Stomach (tissue), 9 donors: ENCODE data around the gene RWDD4. TPM values are rescaled to one million over a fixed set of nuclear protein-coding genes. Genes with fewer than 3 reads are reported as not detected.

Source experiments
- DNase-seq, 2 donors: peaks; one replicate each; pipeline versions ENCODE4 v3.0.0 to v3.0.0-alpha.2; 2013 to 2019
- H3K27ac ChIP-seq, 5 donors: fragments of 200-600 bp in 4 of 5; sonication (generic) in 4 of 5; one replicate each; pipeline ENCODE4 v1.5.1; 2013 to 2019; ENCODE audit warnings: mild to moderate bottlenecking in 1 of 5, moderate library complexity in 1 of 5
- H3K27me3 ChIP-seq, 3 donors: fragments of 200-600 bp; sonication (generic); one replicate each; pipeline ENCODE4 v1.5.1; 2017 to 2019; ENCODE audit warnings: mixed run types in 1 of 3
- H3K36me3 ChIP-seq, 4 donors: fragments of 200-600 bp; sonication (generic); 1 replicate in 3 of 4; 2 replicates in 1 of 4; pipeline ENCODE4 v1.5.1; 2016 to 2019
- H3K4me1 ChIP-seq, 4 donors: fragments of 200-600 bp; sonication (generic); one replicate each; pipeline ENCODE4 v1.5.1; 2016 to 2019
- H3K4me3 ChIP-seq, 4 donors: fragments of 200-600 bp; sonication (generic) in 3 of 4; one replicate each; pipeline ENCODE4 v1.5.1; 2016 to 2019; ENCODE audit warnings: mild to moderate bottlenecking in 1 of 4
- H3K9me3 ChIP-seq, 4 donors: fragments of 200-600 bp; sonication (generic); one replicate each; pipeline ENCODE4 v1.5.1; 2016 to 2019
- EP300 ChIP-seq: sonication (generic); formaldehyde crosslinking; IDR thresholded peaks from one replicate; pipeline ENCODE4 v1.6.1; 2017; ENCODE audit warnings: antibody characterized with exemption
- POLR2A ChIP-seq, 4 donors: fragments of 450-650 bp; IDR thresholded peaks; one replicate each; pipeline ENCODE4 v1.6.1; 2016; ENCODE audit warnings: antibody characterized with exemption in 4 of 4, control low read depth in 2 of 4, mild to moderate bottlenecking in 1 of 4, moderate library complexity in 1 of 4
- POLR2AphosphoS5 ChIP-seq, 3 donors: sonication (generic); formaldehyde crosslinking; IDR thresholded peaks; one replicate each; pipeline ENCODE4 v1.6.1; 2016; ENCODE audit warnings: antibody characterized with exemption in 3 of 3
- WGBS, 5 donors: extraction: QIAGEN DNeasy Blood & Tissue Kit in 3 of 5; methylation state at CpG; one replicate each; pipeline versions ENCODE4 v1.1.5 to v1.1.7; 2013 to 2018; 5-methylcytosine and 5-hydroxymethylcytosine counted together
- intact Hi-C: fragments of 100-400 bp; cut with DNase I; formaldehyde crosslinking; loops from one replicate; pipeline ENCODE4 v1.15.1; 2023; ENCODE audit warnings: low total_unique reads
- polyA plus RNA-seq, 3 donors: library from polyadenylated mRNA; stranded (reverse); fragments of 200-250 nt; gene quantifications; one replicate each; pipeline ENCODE4 v1.2.3, GENCODE V29; 2013
- total RNA-seq, 5 donors: library from RNA; depleted of rRNA; stranded (reverse); fragments of >200 nt; gene quantifications; one replicate each; pipeline versions ENCODE4 v1.1.0 to v1.2.3, GENCODE V29; 2014 to 2016
- TF ChIP-seq, protein P1 (sequence below), 7 experiments: fragments of 450-650 bp in 4 of 7; fragments of 200-600 bp in 3 of 7; sonication (generic) in 3 of 7; IDR thresholded peaks; one replicate each; pipeline ENCODE4 v1.5.1; 2016 to 2019; ENCODE audit warnings: antibody characterized with exemption in 7 of 7, control low read depth in 2 of 7, mild to moderate bottlenecking in 1 of 7
- donor health status: healthy with polysubstance abuse.
- donor health status: Bipolar disorder and iron deficiency.
- donor health status: healthy.

The RWDD4 gene
- total and polyA plus RNA-seq, 8 donors: 3.8 to 36.4 (median 12.9) TPM

DNA sequence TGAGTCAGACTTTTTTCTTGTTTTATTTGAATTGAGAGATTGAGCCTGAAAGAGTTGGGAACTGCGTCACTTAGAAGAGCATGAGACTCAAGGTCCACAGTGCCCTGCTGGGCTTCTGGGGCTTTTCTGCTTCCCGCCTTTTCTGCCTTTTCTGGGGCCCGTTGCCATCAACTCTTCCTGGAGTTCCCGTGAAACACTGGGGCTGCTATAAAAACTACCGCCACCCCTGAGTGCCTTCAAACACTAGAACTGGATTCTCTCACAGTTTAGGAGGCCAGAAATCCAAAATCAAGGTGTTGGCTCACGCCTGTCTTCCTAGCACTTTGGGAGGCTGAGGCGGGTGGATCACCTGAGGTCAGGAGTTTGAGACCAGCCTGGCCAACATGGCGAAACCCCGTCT is 49.8 kb downstream of the RWDD4 start:
- Histone ChIP-seq H3K9me3 (no peaks in the 10 kb centered on the region), H3K4me1 (no peaks in the 10 kb centered on the region), H3K27me3 (no peaks in the 10 kb centered on the region), H3K27ac (no peak overlapping the region), H3K4me3 (no peak overlapping the region), H3K36me3 (no peaks in the 10 kb centered on the region)
- no peak for DNase-seq
- WGBS, 5 donors: 84 to 96% (median 95%) methylated on average over 7 to 9 of the region's 9 CpGs
- TF ChIP-seq, protein P1, sequence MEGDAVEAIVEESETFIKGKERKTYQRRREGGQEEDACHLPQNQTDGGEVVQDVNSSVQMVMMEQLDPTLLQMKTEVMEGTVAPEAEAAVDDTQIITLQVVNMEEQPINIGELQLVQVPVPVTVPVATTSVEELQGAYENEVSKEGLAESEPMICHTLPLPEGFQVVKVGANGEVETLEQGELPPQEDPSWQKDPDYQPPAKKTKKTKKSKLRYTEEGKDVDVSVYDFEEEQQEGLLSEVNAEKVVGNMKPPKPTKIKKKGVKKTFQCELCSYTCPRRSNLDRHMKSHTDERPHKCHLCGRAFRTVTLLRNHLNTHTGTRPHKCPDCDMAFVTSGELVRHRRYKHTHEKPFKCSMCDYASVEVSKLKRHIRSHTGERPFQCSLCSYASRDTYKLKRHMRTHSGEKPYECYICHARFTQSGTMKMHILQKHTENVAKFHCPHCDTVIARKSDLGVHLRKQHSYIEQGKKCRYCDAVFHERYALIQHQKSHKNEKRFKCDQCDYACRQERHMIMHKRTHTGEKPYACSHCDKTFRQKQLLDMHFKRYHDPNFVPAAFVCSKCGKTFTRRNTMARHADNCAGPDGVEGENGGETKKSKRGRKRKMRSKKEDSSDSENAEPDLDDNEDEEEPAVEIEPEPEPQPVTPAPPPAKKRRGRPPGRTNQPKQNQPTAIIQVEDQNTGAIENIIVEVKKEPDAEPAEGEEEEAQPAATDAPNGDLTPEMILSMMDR (IDR thresholded peaks at IDR 0.05): no peak
- TF ChIP-seq POLR2A (IDR thresholded peaks at IDR 0.05): no peak
- no peak for TF ChIP-seq POLR2AphosphoS5 (IDR thresholded peaks at IDR 0.05)
- TF ChIP-seq EP300: no peak
- intact Hi-C loops: loop anchor here (10.0 kb wide), 1 partner anchor 134 kb away; no protein-coding TSS in a partner anchor

DNA sequence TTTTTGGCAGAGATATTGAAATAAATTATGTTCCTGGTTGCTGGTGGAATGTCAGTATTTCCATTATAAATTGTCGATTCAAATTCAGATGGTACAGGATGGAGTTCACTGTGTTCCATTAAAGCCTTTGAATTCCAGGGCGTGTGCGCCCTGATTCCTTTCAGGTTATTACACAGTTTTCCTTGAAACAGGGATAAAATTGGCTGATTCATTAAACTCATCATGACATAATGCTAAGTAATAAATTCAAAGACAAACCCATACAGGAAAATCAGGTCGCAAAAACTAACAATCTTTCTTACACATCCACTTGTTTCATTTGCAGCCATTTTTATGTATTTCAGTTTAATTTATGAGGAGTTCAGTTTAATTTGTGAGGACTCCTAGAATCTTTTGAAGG is 51.1 kb downstream of the RWDD4 start:
- TF ChIP-seq, protein P1 (IDR thresholded peaks at IDR 0.05): no peak
- no peak for TF ChIP-seq EP300
- TF ChIP-seq POLR2A (IDR thresholded peaks at IDR 0.05): no peak
- no peak for TF ChIP-seq POLR2AphosphoS5 (IDR thresholded peaks at IDR 0.05)
- Histone ChIP-seq H3K27me3 (no peaks in the 10 kb centered on the region), H3K4me1 (no peaks in the 10 kb centered on the region), H3K9me3 (no peaks in the 10 kb centered on the region), H3K36me3 (no peaks in the 10 kb centered on the region), H3K4me3 (no peak overlapping the region), H3K27ac (no peak overlapping the region)
- intact Hi-C loops: loop anchor here (10.0 kb wide), 1 partner anchor 133 kb away; no protein-coding TSS in a partner anchor
- WGBS, 5 donors: 67 to 94% (median 82%) methylated on average over 4 of the region's 4 CpGs
- no peak for DNase-seq

DNA sequence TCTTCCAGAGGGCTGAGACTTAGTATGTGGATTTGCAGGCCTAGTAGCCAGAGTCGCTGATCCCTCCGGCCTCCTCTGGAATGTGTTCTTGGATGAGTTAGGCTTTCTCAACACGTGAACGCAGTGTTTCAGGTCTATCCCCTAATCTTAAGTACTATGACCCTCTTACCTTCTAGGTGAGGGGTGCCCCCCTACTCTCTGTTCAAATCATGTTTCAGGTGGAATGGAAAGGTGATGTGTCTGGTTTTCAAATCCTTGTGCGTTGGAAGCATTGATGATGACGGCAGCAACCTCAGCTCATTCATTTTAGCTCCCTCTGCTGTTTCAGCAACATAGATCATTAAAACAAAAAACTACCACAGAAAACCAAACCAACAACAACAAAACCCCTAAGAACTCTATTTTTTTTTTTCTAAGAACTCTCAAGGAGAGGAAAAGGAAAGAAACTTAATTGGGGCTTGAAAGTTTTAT is 56.4 kb downstream of the RWDD4 start:
- 48 to 61% (median 54%) methylated on average over 6 of the region's 6 CpGs for WGBS, 5 donors
- Histone ChIP-seq H3K36me3 (no peaks in the 10 kb centered on the region), H3K4me1 (no peaks in the 10 kb centered on the region), H3K4me3 (no peak overlapping the region), H3K9me3 (no peaks in the 10 kb centered on the region), H3K27me3 (no peaks in the 10 kb centered on the region), H3K27ac (peak overlapping the region in 1 of 5 donors; percentile 34)
- intact Hi-C loops: loop anchor here (10.0 kb wide), 1 partner anchor 128 kb away; no protein-coding TSS in a partner anchor
- TF ChIP-seq, protein P1 (IDR thresholded peaks at IDR 0.05): peak in 3 of 7 experiments; percentile 28 to 34 (median 31)
- TF ChIP-seq POLR2A (IDR thresholded peaks at IDR 0.05): no peak
- no peak for TF ChIP-seq EP300
- no peak for TF ChIP-seq POLR2AphosphoS5 (IDR thresholded peaks at IDR 0.05)
- peak in 1 of 2 donors; percentile 57 for DNase-seq

DNA sequence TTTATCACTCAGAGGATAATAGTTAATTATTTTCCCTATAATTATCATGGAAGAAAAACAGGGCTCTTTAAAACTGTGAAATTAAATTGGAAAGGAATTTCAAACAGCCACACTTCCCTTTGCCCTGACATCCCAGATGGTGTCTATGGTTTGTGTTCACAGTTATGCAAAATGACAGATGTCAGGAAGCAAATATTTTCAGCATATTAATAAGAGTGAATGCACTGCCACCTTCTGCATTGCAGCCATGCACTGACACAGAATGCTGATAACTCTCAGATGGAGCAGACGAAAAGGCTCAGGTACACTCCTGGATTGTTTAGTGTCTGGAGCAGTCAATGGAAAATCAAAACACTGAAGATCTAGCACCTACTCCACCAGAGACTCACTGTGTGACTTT is 57.6 kb downstream of the RWDD4 start:
- Histone ChIP-seq H3K36me3 (no peaks in the 10 kb centered on the region), H3K27ac (no peak overlapping the region), H3K4me3 (no peak overlapping the region), H3K4me1 (peaks cover 0 to 6% (median under 1%) of the 10 kb centered on the region in 4 donors), H3K27me3 (no peaks in the 10 kb centered on the region), H3K9me3 (no peaks in the 10 kb centered on the region)
- WGBS, 5 donors: 47 to 80% (median 56%) methylated on average over 1 of the region's 1 CpG
- no peak for DNase-seq
- intact Hi-C loops: loop anchor here (10.0 kb wide), 1 partner anchor 127 kb away; no protein-coding TSS in a partner anchor
- TF ChIP-seq, protein P1 (IDR thresholded peaks at IDR 0.05): no peak
- TF ChIP-seq EP300 (no peak), POLR2AphosphoS5 (IDR thresholded peaks at IDR 0.05) (no peak), POLR2A (IDR thresholded peaks at IDR 0.05) (no peak)
